B cell (primary cell): ENCODE data around the gene AIFM1. TPM values are rescaled to one million over a fixed set of nuclear protein-coding genes. Genes with fewer than 3 reads are reported as not detected.

Source experiments
- ATAC-seq: fragments of 200-7000 bp; cut with Tn5 transposase; one replicate; pipeline ENCODE4 v1.10.0; 2021; ENCODE audit warnings: low read depth, mild to moderate bottlenecking, moderate number of reproducible peaks, moderate library complexity
- CTCF ChIA-PET: fragments of 350-600 bp; sonication (Branson Sonifier 250); formaldehyde crosslinking; loops from one replicate; lab custom pipeline; 2021; ENCODE audit warnings: antibody characterized with exemption, inconsistent platforms; lab: Charles Lee
- POLR2A ChIA-PET: fragments of 350-600 bp; sonication (Branson Sonifier 250); formaldehyde crosslinking; loops from one replicate; lab custom pipeline; 2021; ENCODE audit warnings: antibody characterized with exemption; lab: Charles Lee
- DNase-seq: peaks from one replicate; pipeline ENCODE4 v3.0.0; 2013
- H2AFZ ChIP-seq: 2 replicates; pipeline ENCODE4 v1.6.1; 2012; ENCODE audit warnings: mild to moderate bottlenecking, low read depth, low read length; ENCODE audit not compliant: insufficient read depth, poor library complexity, severe bottlenecking
- H3K27ac ChIP-seq, 2 donors: 1 replicate in 1 of 2; 2 replicates in 1 of 2; pipeline ENCODE4 v1.5.1; 2012 to 2013; ENCODE audit warnings: low read length in 2 of 2, mild to moderate bottlenecking in 2 of 2, moderate library complexity in 1 of 2
- H3K27me3 ChIP-seq, 4 experiments: fragments of 200-600 bp in 1 of 4; sonication (generic) in 1 of 4; replicated peaks in 1 of 4; 1 replicate in 2 of 4; 2 replicates in 2 of 4; pipeline versions ENCODE4 v1.6.1 to v1.7.0; 2013 to 2016; ENCODE audit warnings: low read length in 3 of 4, mild to moderate bottlenecking in 2 of 4, mixed read lengths in 1 of 4, moderate library complexity in 1 of 4; ENCODE audit not compliant: insufficient read depth in 4 of 4, control insufficient read depth in 3 of 4; ENCODE audit errors: control extremely low read depth in 1 of 4
- H3K36me3 ChIP-seq, 2 experiments: replicated peaks in 1 of 2; 1 replicate in 1 of 2; 2 replicates in 1 of 2; pipeline versions ENCODE4 v1.6.1 to v1.7.1; 2013; ENCODE audit warnings: low read length in 1 of 2; ENCODE audit not compliant: insufficient read depth in 2 of 2, control insufficient read depth in 1 of 2; ENCODE audit errors: control extremely low read depth in 1 of 2, extremely low read depth in 1 of 2
- H3K4me1 ChIP-seq, 2 donors: fragments of 200-600 bp in 1 of 2; sonication (generic) in 1 of 2; 1 replicate in 1 of 2; 2 replicates in 1 of 2; pipeline versions ENCODE4 v1.5.1 to v1.6.1; 2013 to 2017; ENCODE audit warnings: low read length in 2 of 2; ENCODE audit not compliant: control insufficient read depth in 2 of 2, insufficient read depth in 2 of 2
- H3K4me2 ChIP-seq: replicated peaks from 2 replicates; pipeline ENCODE3; 2012; ENCODE audit warnings: mild to moderate bottlenecking, low read depth, low read length; ENCODE audit not compliant: poor library complexity, severe bottlenecking
- H3K4me3 ChIP-seq, 5 experiments: fragments of 200-600 bp in 1 of 5; sonication (generic) in 1 of 5; 1 replicate in 3 of 5; 2 replicates in 2 of 5; pipeline versions ENCODE4 v1.5.1 to v1.7.0; 2011 to 2016; ENCODE audit warnings: low read length in 4 of 5, mild to moderate bottlenecking in 4 of 5, low read depth in 2 of 5, control low read depth in 1 of 5, moderate library complexity in 1 of 5; ENCODE audit not compliant: insufficient read depth in 1 of 5; ENCODE audit errors: control extremely low read depth in 1 of 5, extremely low read depth in 1 of 5
- H3K79me2 ChIP-seq: fragments of 200-600 bp; sonication (generic); one replicate; pipeline ENCODE4 v1.6.0; 2016; ENCODE audit warnings: low read length; ENCODE audit not compliant: control insufficient read depth, insufficient read depth
- H3K9ac ChIP-seq: fragments of 200-600 bp; sonication (generic); 2 replicates; pipeline ENCODE4 v1.6.1; 2017; ENCODE audit warnings: mild to moderate bottlenecking, low read length, moderate library complexity
- H3K9me3 ChIP-seq, 3 donors: one replicate each; pipeline versions ENCODE4 v1.6.1 to v1.7.1; 2013; ENCODE audit warnings: low read length in 2 of 3; ENCODE audit not compliant: control insufficient read depth in 2 of 3, insufficient read depth in 1 of 3; ENCODE audit errors: control extremely low read depth in 1 of 3
- H4K20me1 ChIP-seq: 2 replicates; pipeline ENCODE4 v1.6.0; 2012; ENCODE audit warnings: mild to moderate bottlenecking, low read length; ENCODE audit not compliant: insufficient read depth, control insufficient read depth, poor library complexity, severe bottlenecking
- H3K27ac Mint-ChIP-seq: one replicate; pipeline ENCODE4 v1.8.0; 2021; ENCODE audit warnings: mixed read lengths
- H3K27me3 Mint-ChIP-seq: one replicate; pipeline ENCODE4 v1.8.0; 2021; ENCODE audit warnings: mixed read lengths
- H3K4me1 Mint-ChIP-seq: one replicate; pipeline ENCODE4 v1.8.0; 2021; ENCODE audit warnings: mixed read lengths
- H3K4me3 Mint-ChIP-seq: one replicate; pipeline ENCODE4 v1.8.0; 2021; ENCODE audit warnings: mixed read lengths
- H3K9me3 Mint-ChIP-seq: one replicate; pipeline ENCODE4 v1.8.0; 2022; ENCODE audit warnings: mixed read lengths; ENCODE audit not compliant: insufficient read depth
- CTCF ChIP-seq: fragments of 200-600 bp; IDR thresholded peaks from one replicate; pipeline ENCODE4 v1.8.0; 2022; ENCODE audit warnings: antibody characterized with exemption, mild to moderate bottlenecking
- EZH2 ChIP-seq: IDR thresholded peaks from 2 replicates; pipeline ENCODE4 v1.6.1; 2012; ENCODE audit warnings: borderline replicate concordance, low read depth, mild to moderate bottlenecking, moderate library complexity, low read length; ENCODE audit not compliant: insufficient read depth, poor library complexity, severe bottlenecking
- WGBS: methylation state at CpG from one replicate; pipeline ENCODE4 v1.1.5; 2013; ENCODE audit warnings: missing lambda C conversion rate; ENCODE audit not compliant: insufficient coverage; 5-methylcytosine and 5-hydroxymethylcytosine counted together
- intact Hi-C: fragments of 100-400 bp; cut with micrococcal nuclease; formaldehyde crosslinking; loops from one replicate; pipeline ENCODE4 v1.10.0; 2022
- polyA plus RNA-seq: library from polyadenylated mRNA; depleted of rRNA; stranded (reverse); fragments of >200 nt; gene quantifications from 2 replicates; pipeline ENCODE4 v1.2.3, GENCODE V29; 2012
- total RNA-seq, 2 donors: library from RNA; stranded (reverse); fragments of 120-200 nt in 1 of 2; gene quantifications; 1 replicate in 1 of 2; 2 replicates in 1 of 2; pipeline versions ENCODE4 v1.2.3 to v1.2.4, GENCODE V29; 2013 to 2022

AIFM1 gene
- total and polyA plus RNA-seq, 2 donors (not counting 1 experiment from before 2014, with no cell fraction given), result 11.4 to 15.9 TPM

- Mint-ChIP-seq H3K9me3 (no peaks in the 10 kb centered on the region), H3K27me3 (no peaks in the 10 kb centered on the region), H3K4me1 (peaks cover 29% of the 10 kb centered on the region), H3K27ac (peak within 1 kb of the TSS; percentile 93), H3K4me3 (peak within 1 kb of the TSS; percentile 94)
- POLR2A ChIA-PET, result interaction anchor here (0.8 to 1.7 kb wide), 3 partner anchors 16 to 29 kb away, joined by 3 to 8 read pairs (median 5); no protein-coding TSS in a partner anchor
- TF ChIP-seq CTCF (no peak), EZH2 (no peak)
- peak; percentile 71 for DNase-seq
- Histone ChIP-seq H3K27me3 (no peaks in the 10 kb centered on the region), H3K9ac (peak within 1 kb of the TSS; percentile 69), H3K36me3 (no peaks in the 10 kb centered on the region), H3K79me2 (peaks cover 46% of the 10 kb centered on the region), H3K4me1 (peaks cover 13 to 19% of the 10 kb centered on the region in 2 donors), H2AFZ (peak within 1 kb of the TSS; percentile 64), H3K27ac (peak within 1 kb of the TSS; percentile 54 to 86), H3K4me3 (peak within 1 kb of the TSS; percentile 47 to 72 (median 67)), H3K4me2 (peak within 1 kb of the TSS; percentile 81), H4K20me1 (peaks cover 28% of the 10 kb centered on the region), H3K9me3 (no peaks in the 10 kb centered on the region)
- intact Hi-C loops, result no loop called here
- peak; percentile 64 for ATAC-seq
- CTCF ChIA-PET, result interaction anchor here (0.5 to 2.3 kb wide), 8 partner anchors 9 to 32 kb away, joined by 3 to 16 read pairs (median 6); no protein-coding TSS in a partner anchor
- WGBS, result under 1% methylated on average over 45 of the region's 123 CpGs
Observed at GRCh38 chrX:130110379-130111219, 55.0 kb downstream of the AIFM1 start, which contains the start of gene ELF4. TSS of gene ELF4 (minus strand) at chrX:130110497. CDS start at chrX:130081330, 29,167 bp downstream.
